GM10248 (cell line): ENCODE measurements around the gene ICOS.

Source experiments
- CTCF ChIA-PET: fragments of 300-600 bp; sonication (Branson Sonifier 250); formaldehyde crosslinking; extraction: SDS; loops from one replicate; lab custom pipeline; 2021; ENCODE audit warnings: antibody characterized with exemption; lab: Yijun Ruan, JAX
- POLR2A ChIA-PET: fragments of 350-650 bp; sonication (Branson Sonifier 250); formaldehyde crosslinking; extraction: SDS; loops from one replicate; lab custom pipeline; 2020; ENCODE audit warnings: antibody characterized with exemption; lab: Yijun Ruan, JAX
- DNase-seq: peaks from one replicate; pipeline ENCODE4 v3.0.0; 2012; ENCODE audit errors: extremely low spot score
- CTCF ChIP-seq: IDR thresholded peaks from 2 replicates; pipeline ENCODE4 v1.5.1; 2012; ENCODE audit warnings: mild to moderate bottlenecking, low read depth; ENCODE audit errors: extremely low read depth, missing control alignments, control extremely low read depth

The ICOS gene

DNA sequence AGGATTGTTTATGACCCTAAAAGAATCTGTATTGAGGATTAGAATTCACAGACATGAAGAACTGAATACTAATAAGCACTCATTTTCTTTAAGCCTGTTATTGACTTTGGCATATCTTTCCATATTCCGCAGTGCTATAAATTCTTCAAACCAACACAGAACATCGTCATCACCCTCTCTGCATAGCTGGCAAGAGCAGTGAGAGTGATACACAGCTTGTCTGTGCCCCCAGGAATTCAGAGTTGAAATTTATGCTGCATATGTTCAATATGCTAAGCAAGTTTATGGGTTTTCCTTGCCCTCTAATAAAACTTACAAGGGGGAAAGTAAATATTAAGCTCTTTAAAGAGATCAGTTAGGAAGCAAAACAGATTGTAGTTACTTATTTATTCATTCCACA lies 36.3 kb upstream of the ICOS start:
- ChIA-PET POLR2A (no interaction called here), CTCF (interaction anchor here (1.0 to 1.6 kb wide), 4 partner anchors 9 to 18 kb away, joined by 3 to 6 read pairs (median 4); no protein-coding TSS in a partner anchor)
- DNase-seq = no peak
- no peak for TF ChIP-seq CTCF

- TF ChIP-seq CTCF = no peak
- ChIA-PET POLR2A (no interaction called here), CTCF (no interaction called here)
- no peak for DNase-seq
These were observed 32.5 kb upstream of the ICOS start for GRCh38 chr2:203904022-203904421.

DNA sequence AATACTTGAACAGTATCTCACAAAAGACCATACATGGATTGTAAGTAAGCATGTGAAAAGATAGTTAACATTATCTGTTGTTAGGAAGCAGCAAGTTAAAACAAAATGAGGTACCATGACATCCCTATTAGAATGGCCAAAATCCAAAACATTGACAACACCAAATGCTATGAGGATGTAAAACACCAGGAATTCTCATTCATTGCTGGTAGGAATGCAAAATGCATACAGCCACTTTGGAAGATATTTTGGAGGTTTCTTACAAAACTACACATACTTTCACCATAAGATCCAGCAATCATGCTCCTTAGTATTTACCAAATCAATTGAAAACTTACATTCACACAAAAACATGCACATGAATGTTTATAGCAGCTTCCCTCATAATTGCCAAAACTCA lies 30.9 kb upstream of the ICOS start:
- POLR2A ChIA-PET = no interaction called here
- no peak for TF ChIP-seq CTCF
- CTCF ChIA-PET = interaction anchor here (1.0 kb wide), 2 partner anchors 9 to 37 kb away, joined by 3 read pairs; no protein-coding TSS in a partner anchor
- no peak for DNase-seq

DNA sequence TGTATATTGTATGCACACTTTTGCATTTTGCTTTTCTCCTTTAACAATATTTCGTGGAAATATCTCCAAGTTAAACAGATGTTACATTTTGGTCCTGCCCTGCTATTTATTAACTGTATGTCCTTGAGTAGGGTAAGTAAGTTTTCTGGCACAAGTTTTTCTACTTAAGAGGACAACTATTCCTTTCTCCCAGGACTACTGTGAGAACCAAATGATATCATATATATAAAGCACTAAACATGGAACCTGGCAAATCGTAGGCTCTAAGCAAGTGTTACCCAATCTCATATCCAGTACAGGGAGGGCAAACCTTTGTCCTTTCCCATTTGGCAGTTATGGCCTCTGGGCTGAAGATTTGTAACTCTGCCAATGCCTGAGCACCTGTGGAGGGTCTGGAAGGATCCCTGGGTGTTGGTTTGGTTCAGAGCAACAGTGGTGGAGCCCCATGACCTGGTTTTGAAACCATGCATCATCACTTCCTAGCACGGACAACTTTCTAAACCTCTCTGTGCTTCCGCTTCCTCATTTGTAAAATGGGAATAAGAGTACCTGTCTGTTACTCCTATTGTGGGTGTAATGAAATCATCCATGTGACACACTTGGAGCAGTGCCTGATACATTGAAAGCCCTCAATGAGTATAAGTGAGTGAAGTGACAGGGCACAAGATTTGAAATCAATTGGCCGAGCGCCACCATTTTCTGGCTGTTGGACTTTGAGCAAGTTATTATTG lies 28.3 kb upstream of the ICOS start:
- TF ChIP-seq CTCF = no peak
- ChIA-PET CTCF (interaction anchor here (2.1 kb wide), 1 partner anchor 10 kb away, joined by 5 read pairs; no protein-coding TSS in a partner anchor), POLR2A (no interaction called here)
- no peak for DNase-seq

DNA sequence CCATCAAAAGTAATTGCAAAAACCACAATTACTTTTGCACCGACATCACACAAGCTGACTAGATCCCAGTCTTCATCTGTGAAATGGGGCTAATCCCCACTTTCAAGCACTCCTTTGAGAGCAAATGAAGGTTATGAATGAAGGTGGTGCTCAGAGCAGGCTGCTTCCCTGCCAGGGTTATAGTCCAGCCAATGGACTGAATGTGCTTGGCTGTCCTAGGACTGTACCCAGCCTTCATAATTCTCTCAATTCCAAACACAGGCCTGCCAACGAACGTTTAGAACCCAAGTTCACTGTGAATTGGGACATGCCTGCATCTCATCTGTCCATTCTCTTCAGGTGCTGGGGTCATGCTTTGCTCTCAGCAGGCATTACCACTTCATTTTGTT lies 27.8 kb upstream of the ICOS start:
- TF ChIP-seq CTCF = no peak
- no peak for DNase-seq
- CTCF ChIA-PET = interaction anchor here (1.1 to 2.6 kb wide), 5 partner anchors 9 to 424 kb away, joined by 3 to 6 read pairs (median 5); no protein-coding TSS in a partner anchor
- POLR2A ChIA-PET = no interaction called here

DNA sequence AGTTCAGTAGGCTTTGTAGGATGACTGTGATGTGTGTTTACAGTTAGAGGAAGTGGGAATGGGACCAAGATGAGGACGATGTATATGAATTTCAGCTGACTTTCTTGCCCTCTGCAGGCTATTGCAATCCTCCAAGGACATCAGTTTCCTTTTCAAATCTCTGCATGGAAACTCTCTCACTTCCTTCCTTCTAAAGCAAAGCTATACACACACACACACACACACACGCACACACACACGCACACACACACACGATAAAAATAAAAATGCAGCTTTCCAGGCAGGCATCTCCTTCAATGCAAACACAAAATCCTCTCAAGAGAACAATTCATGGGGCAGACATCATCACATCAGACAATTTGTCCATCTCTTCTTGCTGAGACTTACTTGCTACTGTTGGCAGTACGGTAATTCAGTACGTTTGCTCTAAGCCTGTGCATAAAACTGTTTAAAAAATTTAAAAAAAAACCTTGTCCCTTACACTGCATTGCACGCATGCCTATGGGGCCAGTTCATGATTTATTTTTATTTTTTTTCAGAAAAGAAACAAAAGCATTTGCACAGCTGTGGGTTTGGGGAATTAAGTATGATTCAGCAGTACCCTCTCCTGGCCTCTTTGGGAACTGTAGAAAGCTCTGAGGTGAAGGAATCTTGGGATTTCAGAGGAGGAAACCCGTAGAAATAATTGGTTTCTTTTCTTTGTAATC lies 27.1 kb upstream of the ICOS start:
- TF ChIP-seq CTCF = peak; percentile 50
- DNase-seq = no peak
- ChIA-PET POLR2A (no interaction called here), CTCF (interaction anchor here (1.0 to 2.6 kb wide), 10 partner anchors 9 to 1336 kb away, joined by 3 to 6 read pairs (median 4); no protein-coding TSS in a partner anchor)
